SKM-1 treated with dmso at 0.1 percent for 144 hours (cell line): ENCODE measurements around the gene GNA14.

Source experiments
- DNase-seq: peaks from one replicate; lab custom pipeline; 2025; ENCODE audit not compliant: unreplicated experiment; lab: John Stamatoyannopoulos, UW

The GNA14 gene

GRCh38 chr9:77543131-77543822, 104.8 kb downstream of the GNA14 start:
- no peak for DNase-seq

DNA sequence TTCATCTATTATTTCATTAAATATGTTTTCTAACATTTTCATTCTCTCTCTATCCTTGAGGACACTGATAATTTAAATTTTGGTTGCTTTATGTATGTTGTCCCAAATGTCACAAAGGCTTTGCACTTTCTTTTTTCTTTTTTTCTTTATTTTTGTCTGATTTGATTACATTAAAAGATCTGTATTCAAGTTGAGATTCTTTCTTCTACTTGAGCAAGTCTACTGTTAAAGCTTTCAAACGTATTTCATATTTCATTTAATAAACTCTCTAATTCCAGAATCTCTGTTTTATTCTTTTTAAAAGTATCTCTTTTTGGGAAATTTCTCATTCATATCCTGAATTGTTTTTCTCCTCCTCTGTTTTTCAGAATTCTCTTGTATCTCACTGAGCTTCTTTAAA, 106.5 kb downstream of the GNA14 start:
- no peak for DNase-seq

GRCh38 chr9:77541055-77541454, 107.1 kb downstream of the GNA14 start:
- DNase-seq: no peak

DNA sequence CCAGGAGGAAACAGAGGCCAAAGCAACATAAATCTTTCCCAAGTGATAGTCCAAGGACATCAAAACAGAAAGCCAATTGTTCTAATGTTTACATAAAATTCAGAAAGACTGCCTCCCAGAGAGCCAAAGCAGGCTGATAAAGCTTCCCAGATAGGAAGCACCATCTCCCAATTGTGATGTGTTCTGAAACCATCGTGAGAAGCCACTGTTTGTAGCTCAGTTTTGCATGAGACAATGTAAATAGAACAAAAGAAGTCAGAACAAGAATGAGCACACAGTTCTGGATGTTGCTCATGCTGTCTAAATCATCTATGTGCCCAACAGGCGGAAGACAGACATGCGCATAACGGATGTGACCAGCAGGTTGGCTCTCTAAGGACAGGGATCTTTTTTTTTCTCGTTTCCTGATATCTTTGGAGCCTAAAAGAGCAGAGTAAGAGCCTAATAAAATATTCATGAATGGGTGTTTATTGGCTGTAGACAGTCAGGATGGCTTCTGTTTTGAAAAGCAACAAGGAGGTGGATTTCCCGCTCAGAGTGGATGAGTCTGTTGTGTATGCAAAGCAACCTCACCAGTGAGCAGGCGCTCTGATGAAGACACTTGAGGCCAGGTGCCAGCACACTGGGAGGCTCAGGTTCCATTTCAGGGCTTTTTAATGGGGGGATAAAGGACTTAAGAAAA, 113.6 kb downstream of the GNA14 start:
- no peak for DNase-seq

GRCh38 chr9:77533671-77534070, 114.5 kb downstream of the GNA14 start:
- no peak for DNase-seq

DNA sequence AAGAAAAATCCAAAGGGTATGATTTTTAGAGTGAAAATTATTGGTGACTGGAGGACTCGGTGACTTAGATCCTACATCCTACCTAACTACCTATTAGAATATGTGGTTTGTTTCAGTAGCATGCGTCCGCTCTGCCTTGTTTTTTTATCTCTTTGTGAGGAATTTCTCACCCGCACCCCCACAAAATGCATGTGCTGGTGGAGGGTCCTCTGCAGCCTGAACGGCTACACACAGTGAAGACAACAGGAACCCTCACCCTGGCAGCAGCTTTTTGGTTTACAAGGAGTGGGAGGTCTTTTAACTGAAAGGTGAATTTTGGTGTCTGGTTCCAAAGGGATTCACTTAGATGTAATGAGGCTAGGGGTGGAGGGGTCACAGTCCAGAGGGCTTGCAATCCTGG, 115.5 kb downstream of the GNA14 start:
- DNase-seq: no peak

GRCh38 chr9:77531400-77531799, 116.7 kb downstream of the GNA14 start:
- no peak for DNase-seq

DNA sequence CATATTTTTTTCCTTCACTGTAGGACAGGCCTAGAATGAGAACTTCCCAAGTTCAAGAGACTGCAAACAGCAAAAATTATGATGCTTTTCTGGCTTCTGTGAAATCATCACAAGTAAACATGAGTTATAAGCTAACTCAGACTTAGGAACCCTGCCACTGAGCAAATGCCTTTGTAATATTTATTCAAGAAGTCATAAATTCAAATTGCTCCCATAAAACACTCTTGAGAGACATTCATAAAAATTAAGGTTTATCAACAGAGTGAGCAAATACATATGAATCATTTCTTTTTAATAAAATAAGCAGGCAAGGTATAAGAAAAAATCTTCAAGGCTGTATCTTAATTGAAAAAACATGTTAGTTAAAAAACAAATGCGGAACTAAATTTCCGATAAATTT, 124.2 kb downstream of the GNA14 start:
- DNase-seq: no peak

DNA sequence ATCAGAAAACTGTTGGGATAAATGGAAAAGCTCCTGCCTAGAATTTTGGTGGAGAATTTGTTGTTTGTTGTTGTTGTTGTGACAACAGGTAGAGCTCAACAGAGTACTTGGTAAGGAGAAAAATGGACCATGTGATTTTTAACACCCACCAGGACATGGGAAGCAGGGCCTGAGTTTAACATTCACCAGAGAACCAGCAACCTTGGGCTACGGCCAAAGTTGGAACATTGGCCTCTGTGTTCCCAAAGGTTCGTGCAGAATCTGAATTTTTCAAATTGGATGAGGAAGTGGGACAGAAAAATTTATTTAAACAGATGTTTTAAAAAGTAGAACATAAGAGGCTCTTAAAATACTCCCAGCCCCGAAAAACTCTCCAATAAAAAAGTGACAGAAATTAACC, 127.0 kb downstream of the GNA14 start:
- no peak for DNase-seq

DNA sequence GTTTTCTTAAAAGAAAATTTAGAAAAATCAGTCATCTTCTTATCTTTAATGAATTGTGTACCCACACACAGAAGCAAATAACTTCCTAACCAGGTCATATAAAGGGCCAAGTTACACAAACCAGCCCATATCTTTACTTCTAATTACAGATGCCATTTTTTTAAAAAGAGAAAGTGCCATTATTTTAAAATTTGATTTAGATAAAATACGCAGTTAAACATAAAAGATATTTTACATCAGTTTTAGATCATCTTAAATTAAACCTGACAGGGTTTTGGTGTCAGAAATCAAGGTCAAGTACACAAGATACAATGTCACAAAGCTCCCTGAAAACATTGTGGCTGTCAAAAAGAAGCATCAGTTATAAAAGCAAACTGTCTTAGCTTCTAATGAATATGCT, 129.4 kb downstream of the GNA14 start:
- DNase-seq: no peak

DNA sequence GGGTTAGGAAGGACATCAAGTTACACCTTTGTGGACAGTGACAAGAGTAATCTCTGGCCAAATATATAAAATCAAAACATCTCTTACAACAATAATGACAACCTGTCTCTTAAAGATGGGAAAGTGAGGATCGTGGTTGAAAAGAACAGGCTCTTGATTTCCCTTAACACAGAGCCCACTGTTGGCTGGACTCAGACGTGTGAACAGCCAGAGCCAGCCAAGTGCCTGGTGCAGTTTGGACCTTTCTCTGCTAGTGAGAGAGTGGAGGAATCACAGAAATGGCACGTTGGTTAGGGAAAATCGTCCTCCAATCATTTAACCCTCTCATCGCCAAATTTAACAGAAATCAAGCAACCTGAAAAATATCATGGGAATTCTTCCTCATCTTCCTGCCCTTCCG, 131.3 kb downstream of the GNA14 start:
- no peak for DNase-seq

DNA sequence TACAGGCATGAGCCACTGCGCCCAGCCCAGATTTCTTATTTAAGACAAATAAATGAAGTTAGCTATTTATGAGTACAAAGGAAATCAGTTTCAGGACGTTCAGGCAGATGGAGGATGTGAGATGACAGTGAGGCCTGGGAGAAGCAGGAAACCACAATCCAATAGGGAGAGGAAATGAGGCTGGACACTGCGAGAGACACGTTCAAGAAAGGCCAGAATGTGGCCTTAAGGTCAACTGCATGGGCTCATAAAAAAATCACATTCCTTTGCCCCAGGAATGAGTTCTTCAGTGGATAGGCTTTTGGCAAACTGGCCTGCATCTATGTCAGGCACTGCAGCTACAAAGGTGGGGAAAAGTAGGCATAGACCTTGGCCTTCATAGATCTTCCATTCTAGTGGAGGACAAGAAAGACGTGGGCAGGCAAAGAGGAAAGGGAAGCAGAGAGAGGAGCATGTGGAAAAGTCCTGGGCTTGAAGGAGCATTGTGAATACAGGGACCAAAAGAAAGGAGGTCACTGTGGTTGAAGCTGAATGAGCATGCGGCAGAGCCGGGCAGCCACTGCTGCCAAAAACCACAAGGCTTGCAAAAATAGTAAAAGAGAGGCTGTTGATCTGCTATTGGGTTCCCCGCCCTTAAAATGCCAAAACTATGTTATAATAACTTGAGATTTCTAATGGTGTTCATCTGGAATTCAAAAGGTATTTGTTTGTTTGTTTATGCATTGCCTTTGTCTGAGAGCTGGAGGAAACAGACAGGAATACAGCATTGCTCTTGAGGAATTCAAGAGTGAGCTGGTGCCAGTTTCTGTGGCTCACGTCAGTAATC, 133.0 kb downstream of the GNA14 start:
- no peak for DNase-seq

DNA sequence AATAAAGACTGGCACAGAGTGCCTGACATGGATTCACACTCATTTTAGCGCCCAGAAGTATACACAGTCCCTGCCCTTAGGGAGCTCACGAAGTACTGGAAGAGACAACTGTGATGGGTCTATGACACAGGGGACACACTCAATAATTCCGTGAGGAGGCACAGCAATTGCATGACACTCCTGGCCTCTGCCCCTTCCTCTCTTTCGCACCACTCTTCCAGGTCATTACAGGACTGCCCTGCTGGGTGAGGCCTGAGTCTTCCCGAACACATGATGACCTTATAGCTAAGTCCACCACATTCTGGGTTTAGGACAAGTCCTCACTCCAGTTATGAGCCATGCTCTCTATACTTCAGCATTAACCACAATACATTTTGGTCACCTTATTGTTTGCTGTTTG, 134.7 kb downstream of the GNA14 start:
- DNase-seq: no peak

DNA sequence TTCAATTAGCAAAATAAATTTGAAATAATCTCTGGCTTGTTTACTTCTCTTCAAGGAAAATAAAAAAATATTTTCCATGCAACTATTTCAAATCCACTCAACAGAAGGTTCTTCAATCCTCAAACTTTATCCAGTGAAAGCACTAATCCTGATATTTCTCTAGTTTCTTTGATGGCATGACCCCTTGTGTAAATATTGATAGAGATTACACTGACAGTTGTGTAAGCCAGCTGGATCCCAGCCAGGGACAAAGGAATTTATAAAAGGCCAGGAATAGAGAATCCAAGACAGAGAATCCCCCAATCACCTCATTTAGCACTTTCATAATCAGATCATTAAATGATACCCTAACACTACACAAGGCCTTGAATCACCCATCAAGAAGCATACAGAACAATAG, 135.2 kb downstream of the GNA14 start:
- no peak for DNase-seq

- DNase-seq: no peak
Measured at GRCh38 chr9:77511525-77511924, 136.6 kb downstream of the GNA14 start.

- DNase-seq: no peak
Measured at GRCh38 chr9:77510666-77511065, 137.5 kb downstream of the GNA14 start.

- no peak for DNase-seq
Measured at GRCh38 chr9:77508396-77508795, 139.7 kb downstream of the GNA14 start.

DNA sequence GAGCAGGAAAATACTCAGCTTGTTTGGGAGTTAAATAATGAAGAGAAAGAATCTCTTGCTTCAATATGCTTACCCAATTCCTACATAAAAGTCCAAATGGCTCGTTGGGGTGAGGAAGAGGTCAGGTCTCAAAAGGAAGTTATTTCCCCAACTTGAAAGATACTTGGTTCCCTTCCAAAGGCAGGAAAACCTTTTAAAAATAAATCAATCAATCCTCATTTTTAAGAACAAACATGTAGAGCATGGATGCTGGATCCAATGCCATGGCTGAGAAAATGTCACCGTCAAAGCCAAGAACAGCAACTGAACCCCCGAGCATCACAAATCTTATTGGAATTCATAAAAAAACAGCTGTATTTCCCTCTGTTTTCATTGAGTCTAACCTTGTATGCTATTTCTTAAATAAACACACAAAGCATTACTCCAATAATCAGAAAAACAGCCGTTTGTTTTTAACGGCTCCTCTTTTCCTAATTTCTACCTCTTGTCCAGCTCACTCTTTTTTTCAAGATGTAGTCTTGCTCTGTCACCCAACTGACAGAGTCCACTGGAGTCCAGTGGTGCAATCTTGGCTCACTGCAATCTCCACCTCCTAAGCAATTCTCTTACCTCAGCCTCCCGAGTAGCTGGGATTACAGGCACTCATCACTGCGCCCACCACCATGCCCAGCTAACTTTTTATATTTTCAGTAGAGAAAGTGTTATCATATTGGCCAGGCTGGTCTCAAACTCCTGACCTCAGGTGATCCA, 140.7 kb downstream of the GNA14 start:
- DNase-seq: no peak

GRCh38 chr9:77505232-77505631, 142.9 kb downstream of the GNA14 start:
- no peak for DNase-seq

GRCh38 chr9:77502568-77502967, 145.6 kb downstream of the GNA14 start:
- no peak for DNase-seq

DNA sequence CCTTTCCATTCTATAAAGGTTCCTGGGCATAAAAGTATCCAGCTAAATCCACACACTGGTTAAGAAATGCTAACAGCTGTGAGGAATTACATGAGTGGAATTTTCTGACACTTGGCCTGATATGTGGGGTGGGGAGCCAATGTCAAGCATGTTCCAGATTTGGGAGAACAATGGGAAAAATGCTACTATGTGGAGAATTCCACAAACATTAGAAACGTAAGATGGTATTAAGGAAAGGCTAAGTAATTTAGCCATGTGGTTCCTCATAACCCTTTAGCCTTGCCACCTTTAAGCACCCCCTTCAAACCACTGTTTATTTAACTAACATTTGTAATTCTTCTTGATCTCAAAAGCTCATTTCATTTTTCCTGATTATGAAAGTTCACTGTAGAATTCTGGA, 149.2 kb downstream of the GNA14 start:
- DNase-seq: no peak
